DMS153 treated with DMSO at 0.1 percent for 48 hours (cell line): ENCODE measurements around the gene RPS6KA3.

Experiments
- DNase-seq: peaks from one replicate; lab custom pipeline; 2025; ENCODE audit not compliant: unreplicated experiment; lab: John Stamatoyannopoulos, UW

Gene RPS6KA3

GRCh38 chrX:20266810-20267606 is at the start of gene RPS6KA3:
RPS6KA3 (minus strand) TSS chrX:20266909; CDS start chrX:20266632, 277 bp downstream.
- peak; percentile 48 for DNase-seq

- DNase-seq, result no peak
Observed at GRCh38 chrX:20315140-20315539, 48.4 kb upstream of the RPS6KA3 start.

GRCh38 chrX:20313899-20314298 is 47.2 kb upstream of the RPS6KA3 start:
- no peak for DNase-seq

- no peak for DNase-seq
Observed at GRCh38 chrX:20312018-20312417, 45.3 kb upstream of the RPS6KA3 start.

- DNase-seq, result no peak
Observed at GRCh38 chrX:20311505-20311904, 44.8 kb upstream of the RPS6KA3 start.

- no peak for DNase-seq
Observed at GRCh38 chrX:20309806-20310205, 43.1 kb upstream of the RPS6KA3 start.

GRCh38 chrX:20306668-20307067 is 40.0 kb upstream of the RPS6KA3 start:
- DNase-seq, result no peak

GRCh38 chrX:20300822-20301221 is 34.1 kb upstream of the RPS6KA3 start:
- DNase-seq, result no peak

GRCh38 chrX:20294957-20295356 is 28.2 kb upstream of the RPS6KA3 start:
- no peak for DNase-seq

- DNase-seq, result no peak
Observed at GRCh38 chrX:20294284-20294683, 27.6 kb upstream of the RPS6KA3 start.

GRCh38 chrX:20285511-20285910 is 18.8 kb upstream of the RPS6KA3 start:
- no peak for DNase-seq

- DNase-seq, result no peak
Observed at GRCh38 chrX:20284992-20285391, 18.3 kb upstream of the RPS6KA3 start.

- DNase-seq, result no peak
Observed at GRCh38 chrX:20284444-20284843, 17.7 kb upstream of the RPS6KA3 start.

GRCh38 chrX:20280938-20281337 is 14.2 kb upstream of the RPS6KA3 start:
- DNase-seq, result no peak

- no peak for DNase-seq
Observed at GRCh38 chrX:20274121-20274520, 7.4 kb upstream of the RPS6KA3 start.

GRCh38 chrX:20271730-20272129 is 5.0 kb upstream of the RPS6KA3 start:
- DNase-seq, result no peak

GRCh38 chrX:20271186-20271585 is 4.5 kb upstream of the RPS6KA3 start:
- DNase-seq, result no peak

- no peak for DNase-seq
Observed at GRCh38 chrX:20270562-20270890, 3.8 kb upstream of the RPS6KA3 start.

- DNase-seq, result no peak
Observed at GRCh38 chrX:20269848-20270561, 3.3 kb upstream of the RPS6KA3 start.

GRCh38 chrX:20267931-20268701 is 1.4 kb upstream of the RPS6KA3 start:
- no peak for DNase-seq

GRCh38 chrX:20267607-20267930 is 860 bp upstream of the RPS6KA3 start:
- no peak for DNase-seq
